Fibroblast of lung (primary cell): ENCODE results near the gene ERH. TPM values are rescaled to one million over a fixed set of nuclear protein-coding genes. Genes with fewer than 3 reads are reported as not detected.

Experiments
- DNase-seq, 2 donors: peaks; one replicate each; pipeline versions ENCODE4 v3.0.0 to v3.0.0-alpha.2; 2010; ENCODE audit warnings: low read depth in 2 of 2
- H2AFZ ChIP-seq: 2 replicates; pipeline ENCODE4 v1.5.1; 2012; ENCODE audit warnings: low read length, control low read depth, inconsistent platforms
- H3K27ac ChIP-seq: 2 replicates; pipeline ENCODE4 v1.5.1; 2011; ENCODE audit warnings: low read length, control low read depth; ENCODE audit not compliant: insufficient read depth
- H3K27me3 ChIP-seq: 2 replicates; pipeline ENCODE4 v1.5.1; 2011; ENCODE audit warnings: mild to moderate bottlenecking, low read length; ENCODE audit not compliant: control insufficient read depth, insufficient read depth
- H3K36me3 ChIP-seq: 2 replicates; pipeline ENCODE4 v1.5.1; 2011; ENCODE audit warnings: low read length; ENCODE audit not compliant: control insufficient read depth, insufficient read depth
- H3K4me1 ChIP-seq: 2 replicates; pipeline ENCODE4 v1.5.1; 2011; ENCODE audit warnings: low read length; ENCODE audit not compliant: control insufficient read depth, insufficient read depth; ENCODE audit errors: extremely low read depth
- H3K4me2 ChIP-seq: 2 replicates; pipeline ENCODE4 v1.5.1; 2011; ENCODE audit warnings: low read length, control low read depth; ENCODE audit not compliant: insufficient read depth; ENCODE audit errors: extremely low read depth
- H3K4me3 ChIP-seq, 4 experiments: fragments of 200-600 bp in 1 of 4; sonication (generic) in 1 of 4; replicated peaks in 1 of 4; 2 replicates each; pipeline ENCODE4 v1.5.1; 2011 to 2016; ENCODE audit warnings: low read length in 4 of 4, low read depth in 3 of 4, mild to moderate bottlenecking in 3 of 4, control low read depth in 2 of 4, inconsistent platforms in 1 of 4, mixed read lengths in 1 of 4; ENCODE audit not compliant: insufficient read depth in 1 of 4; ENCODE audit errors: control extremely low read depth in 1 of 4
- H3K79me2 ChIP-seq: 2 replicates; pipeline ENCODE4 v1.5.1; 2012; ENCODE audit warnings: mild to moderate bottlenecking, low read length, inconsistent platforms; ENCODE audit not compliant: control insufficient read depth, insufficient read depth
- H3K9ac ChIP-seq: 2 replicates; pipeline ENCODE4 v1.5.1; 2011; ENCODE audit warnings: mild to moderate bottlenecking, low read length, control low read depth; ENCODE audit not compliant: insufficient read depth
- H3K9me3 ChIP-seq: 2 replicates; pipeline ENCODE4 v1.5.1; 2012; ENCODE audit warnings: low read depth, low read length; ENCODE audit not compliant: control insufficient read depth, insufficient read depth
- H4K20me1 ChIP-seq: 2 replicates; pipeline ENCODE4 v1.5.1; 2011; ENCODE audit warnings: low read length; ENCODE audit not compliant: control insufficient read depth, insufficient read depth; ENCODE audit errors: extremely low read depth
- CTCF ChIP-seq, 2 donors: IDR thresholded peaks in 1 of 2; conservative IDR thresholded peaks in 1 of 2; 1 replicate in 1 of 2; 2 replicates in 1 of 2; pipeline ENCODE4 v1.5.1; 2011 to 2012; ENCODE audit warnings: low read length in 2 of 2, control low read depth in 1 of 2, inconsistent platforms in 1 of 2, low read depth in 1 of 2, mild to moderate bottlenecking in 1 of 2
- EZH2 ChIP-seq: IDR thresholded peaks from 2 replicates; pipeline ENCODE4 v1.5.1; 2012; ENCODE audit warnings: low read length, control low read depth, mild to moderate bottlenecking; ENCODE audit errors: missing control alignments
- polyA plus RNA-seq, 2 donors: library from polyadenylated mRNA; depleted of rRNA in 1 of 2; stranded (reverse) in 1 of 2; unstranded in 1 of 2; fragments of >200 nt; gene quantifications; 2 replicates each; pipeline ENCODE4 v1.2.1, GENCODE V29; 2011 to 2012; ENCODE audit warnings: missing spikeins in 1 of 2
- total RNA-seq: library from RNA; depleted of rRNA; stranded (reverse); fragments of >200 nt; gene quantifications from 2 replicates; pipeline ENCODE4 v1.2.1, GENCODE V29; 2014

Gene ERH
- total and polyA plus RNA-seq, 2 donors (not counting 1 experiment from before 2014, with no cell fraction given) = 182 to 190 TPM

- DNase-seq = no peak
- Histone ChIP-seq H3K4me3 (no peak overlapping the region), H2AFZ (no peak overlapping the region), H3K36me3 (peaks cover 8% of the 10 kb centered on the region), H3K27ac (no peak overlapping the region), H3K9me3 (no peaks in the 10 kb centered on the region), H3K9ac (no peak overlapping the region), H4K20me1 (peaks cover 3% of the 10 kb centered on the region), H3K4me1 (no peaks in the 10 kb centered on the region), H3K4me2 (no peak overlapping the region), H3K79me2 (peaks cover 62% of the 10 kb centered on the region), H3K27me3 (no peaks in the 10 kb centered on the region)
- TF ChIP-seq EZH2 (no peak), CTCF (conservative IDR thresholded peaks at IDR 0.05 in 1 of 2, IDR thresholded peaks at IDR 0.05 in 1 of 2; ENCODE audit: low read depth in 1 of 2, low read length in 2 of 2) (no peak)
These were observed 10.8 kb downstream of the ERH start for GRCh38 chr14:69387311-69387710.

GRCh38 chr14:69378274-69378673 is 19.8 kb downstream of the ERH start:
- Histone ChIP-seq H4K20me1 (no peaks in the 10 kb centered on the region), H3K36me3 (peaks cover 5% of the 10 kb centered on the region), H3K9ac (no peak overlapping the region), H3K4me1 (no peaks in the 10 kb centered on the region), H3K27me3 (no peaks in the 10 kb centered on the region), H2AFZ (no peak overlapping the region), H3K4me3 (no peak overlapping the region), H3K4me2 (no peak overlapping the region), H3K27ac (no peak overlapping the region), H3K9me3 (no peaks in the 10 kb centered on the region), H3K79me2 (peaks cover 1% of the 10 kb centered on the region)
- DNase-seq = no peak
- TF ChIP-seq EZH2 (no peak), CTCF (conservative IDR thresholded peaks at IDR 0.05 in 1 of 2, IDR thresholded peaks at IDR 0.05 in 1 of 2; ENCODE audit: low read depth in 1 of 2, low read length in 2 of 2) (no peak)

GRCh38 chr14:69376439-69376838 is 21.7 kb downstream of the ERH start:
- Histone ChIP-seq H3K27ac (no peak overlapping the region), H3K79me2 (no peaks in the 10 kb centered on the region), H3K36me3 (peaks cover 5% of the 10 kb centered on the region), H2AFZ (no peak overlapping the region), H4K20me1 (no peaks in the 10 kb centered on the region), H3K4me1 (no peaks in the 10 kb centered on the region), H3K4me3 (no peak overlapping the region), H3K27me3 (no peaks in the 10 kb centered on the region), H3K9me3 (no peaks in the 10 kb centered on the region), H3K9ac (no peak overlapping the region), H3K4me2 (no peak overlapping the region)
- TF ChIP-seq EZH2 (no peak), CTCF (conservative IDR thresholded peaks at IDR 0.05 in 1 of 2, IDR thresholded peaks at IDR 0.05 in 1 of 2; ENCODE audit: low read depth in 1 of 2, low read length in 2 of 2) (no peak)
- DNase-seq = peak; percentile 22 to 40
